ENCODE results near the gene TAB2. TPM values are rescaled to one million over a fixed set of nuclear protein-coding genes. Genes with fewer than 3 reads are reported as not detected.
A peak's percentile ranks its signal among the peaks of the same experiment; 100 is the strongest.

The TAB2 gene
- polyA plus RNA-seq, 3 donors = 3.1 to 32.0 (median 6.0) TPM

- H2AFZ ChIP-seq (ENCODE audit: insufficient read depth, low read depth, low read length, poor library complexity, severe bottlenecking) = no peak overlapping the region
- Mint-ChIP-seq H3K4me1 (peaks cover 4% of the 10 kb centered on the region), H3K27me3 (ENCODE audit: low read depth in 3 of 3) (peaks cover 2 to 3% (median 2%) of the 10 kb centered on the region in 3 donors), H3K4me3 (no peak overlapping the region), H3K9me3 (no peaks in the 10 kb centered on the region), H3K27ac (peak overlapping the region in 2 of 7 donors; percentile 3 to 75), H3K36me3 (no peaks in the 10 kb centered on the region)
- no peak overlapping the region for H3K4me3 ChIP-seq (replicated peaks in 1 of 3; ENCODE audit: low read depth in 2 of 3, low read length in 3 of 3)
- no peaks in the 10 kb centered on the region for H3K79me2 ChIP-seq (ENCODE audit: insufficient read depth, low read length)
- intact Hi-C loops (cut with micrococcal nuclease) = loop anchor here in 1 of 2 donors (10.0 kb wide), 1 partner anchor 244 kb away; no protein-coding TSS in a partner anchor
- H3K27ac ChIP-seq (ENCODE audit: low read depth in 1 of 2, low read length in 2 of 2) = no peak overlapping the region
- H3K9ac ChIP-seq (ENCODE audit: insufficient read depth, low read length, poor library complexity, severe bottlenecking) = no peak overlapping the region
- no peaks in the 10 kb centered on the region for H3K27me3 ChIP-seq (ENCODE audit: control insufficient read depth in 2 of 2, insufficient read depth in 2 of 2, low read length in 2 of 2)
- H4K20me1 ChIP-seq (ENCODE audit: insufficient read depth, low read length) = no peaks in the 10 kb centered on the region
- H3K4me2 ChIP-seq (replicated peaks; ENCODE audit: extremely low read depth, low read length, poor library complexity, severe bottlenecking) = no peak overlapping the region
- peaks cover 3 to 4% of the 10 kb centered on the region in 2 donors for H3K4me1 ChIP-seq (ENCODE audit: control insufficient read depth in 1 of 2, insufficient read depth in 2 of 2, low read length in 2 of 2)
- 95% methylated on average over 4 of the region's 4 CpGs for WGBS (ENCODE audit: insufficient coverage)
- H3K36me3 ChIP-seq (replicated peaks in 1 of 2; ENCODE audit: control insufficient read depth in 1 of 2, insufficient read depth in 2 of 2, low read length in 2 of 2) = no peaks in the 10 kb centered on the region
- H3K9me3 ChIP-seq (replicated peaks in 1 of 2; ENCODE audit: control insufficient read depth in 1 of 2, insufficient read depth in 1 of 2, low read length in 2 of 2) = no peaks in the 10 kb centered on the region
- no peak for DNase-seq
- TF ChIP-seq CTCF (IDR thresholded peaks at IDR 0.05) = no peak
These were observed 111.1 kb downstream of the TAB2 start for GRCh38 chr6:149428606-149429005.

GRCh38 chr6:149429427-149430360 is 112.2 kb downstream of the TAB2 start:
- no peak for DNase-seq
- no peak for TF ChIP-seq CTCF (IDR thresholded peaks at IDR 0.05)
- peaks cover 3 to 4% of the 10 kb centered on the region in 2 donors for H3K4me1 ChIP-seq (ENCODE audit: control insufficient read depth in 1 of 2, insufficient read depth in 2 of 2, low read length in 2 of 2)
- no peak overlapping the region for H3K27ac ChIP-seq (ENCODE audit: low read depth in 1 of 2, low read length in 2 of 2)
- H3K27me3 ChIP-seq (ENCODE audit: control insufficient read depth in 2 of 2, insufficient read depth in 2 of 2, low read length in 2 of 2) = no peaks in the 10 kb centered on the region
- Mint-ChIP-seq H3K27me3 (ENCODE audit: low read depth in 3 of 3) (peaks cover 2 to 3% (median 2%) of the 10 kb centered on the region in 3 donors), H3K9me3 (no peaks in the 10 kb centered on the region), H3K36me3 (no peaks in the 10 kb centered on the region), H3K4me3 (no peak overlapping the region), H3K4me1 (peaks cover 3% of the 10 kb centered on the region), H3K27ac (no peak overlapping the region)
- no peaks in the 10 kb centered on the region for H3K36me3 ChIP-seq (replicated peaks in 1 of 2; ENCODE audit: control insufficient read depth in 1 of 2, insufficient read depth in 2 of 2, low read length in 2 of 2)
- H3K9ac ChIP-seq (ENCODE audit: insufficient read depth, low read length, poor library complexity, severe bottlenecking) = no peak overlapping the region
- no peak overlapping the region for H2AFZ ChIP-seq (ENCODE audit: insufficient read depth, low read depth, low read length, poor library complexity, severe bottlenecking)
- 97% methylated on average over 18 of the region's 26 CpGs for WGBS (ENCODE audit: insufficient coverage)
- no peaks in the 10 kb centered on the region for H3K9me3 ChIP-seq (replicated peaks in 1 of 2; ENCODE audit: control insufficient read depth in 1 of 2, insufficient read depth in 1 of 2, low read length in 2 of 2)
- H3K79me2 ChIP-seq (ENCODE audit: insufficient read depth, low read length) = no peaks in the 10 kb centered on the region
- H4K20me1 ChIP-seq (ENCODE audit: insufficient read depth, low read length) = no peaks in the 10 kb centered on the region
- H3K4me2 ChIP-seq (replicated peaks; ENCODE audit: extremely low read depth, low read length, poor library complexity, severe bottlenecking) = no peak overlapping the region
- intact Hi-C loops (cut with micrococcal nuclease) = loop anchor here (2.0 to 10.0 kb wide), 4 partner anchors 245 to 402 kb away; no protein-coding TSS in a partner anchor
- no peak overlapping the region for H3K4me3 ChIP-seq (replicated peaks in 1 of 3; ENCODE audit: low read depth in 2 of 3, low read length in 3 of 3)
